Neuronal stem cell (in vitro differentiated cells): Measurements from ENCODE around the gene YIF1A.

Experiments
- DNase-seq: peaks from one replicate; pipeline ENCODE4 v3.0.0-alpha.2; 2013; ENCODE audit warnings: low spot score
- H2AFZ ChIP-seq: one replicate; pipeline ENCODE4 v1.6.1; 2013; ENCODE audit warnings: mild to moderate bottlenecking, low read length, inconsistent platforms
- H2AK5ac ChIP-seq: 2 replicates; pipeline ENCODE4 v1.6.1; 2013; ENCODE audit warnings: low read depth, mild to moderate bottlenecking, inconsistent platforms, low read length, moderate library complexity, mixed read lengths
- H2BK120ac ChIP-seq: 2 replicates; pipeline ENCODE4 v1.6.1; 2013; ENCODE audit warnings: low read depth, mild to moderate bottlenecking, inconsistent platforms, low read length, moderate library complexity, mixed read lengths
- H2BK12ac ChIP-seq: one replicate; pipeline ENCODE4 v1.6.1; 2013; ENCODE audit warnings: low read length, inconsistent platforms
- H2BK15ac ChIP-seq: 2 replicates; pipeline ENCODE4 v1.6.1; 2013; ENCODE audit warnings: mild to moderate bottlenecking, low read length, inconsistent platforms, mixed read lengths
- H2BK5ac ChIP-seq: one replicate; pipeline ENCODE4 v1.6.1; 2013; ENCODE audit warnings: inconsistent platforms, mild to moderate bottlenecking, low read length, moderate library complexity
- H3K14ac ChIP-seq: one replicate; pipeline ENCODE4 v1.6.1; 2013; ENCODE audit warnings: low read length, inconsistent platforms
- H3K18ac ChIP-seq: 2 replicates; pipeline ENCODE4 v1.6.1; 2013; ENCODE audit warnings: low read length, inconsistent platforms
- H3K23ac ChIP-seq: 2 replicates; pipeline ENCODE4 v1.6.1; 2013; ENCODE audit warnings: low read depth, mild to moderate bottlenecking, mixed read lengths, low read length, inconsistent platforms; ENCODE audit not compliant: poor library complexity
- H3K27ac ChIP-seq: replicated peaks from 3 replicates; pipeline ENCODE4 v1.5.1; 2013; ENCODE audit warnings: low read length, inconsistent platforms
- H3K27me3 ChIP-seq, 3 experiments: 2 replicates each; pipeline ENCODE4 v1.6.1; 2013; ENCODE audit warnings: low read length in 3 of 3, mild to moderate bottlenecking in 2 of 3, inconsistent platforms in 1 of 3, low read depth in 1 of 3, mixed read lengths in 1 of 3, moderate library complexity in 1 of 3; ENCODE audit not compliant: control insufficient read depth in 3 of 3, insufficient read depth in 3 of 3
- H3K36me3 ChIP-seq, 2 donors: replicated peaks in 1 of 2; 2 replicates each; pipeline ENCODE4 v1.6.1; 2013; ENCODE audit warnings: low read length in 2 of 2; ENCODE audit not compliant: control insufficient read depth in 2 of 2, insufficient read depth in 2 of 2
- H3K4ac ChIP-seq: 2 replicates; pipeline ENCODE4 v1.6.1; 2013; ENCODE audit warnings: inconsistent platforms, mild to moderate bottlenecking, low read length, moderate library complexity
- H3K4me1 ChIP-seq, 2 donors: 1 replicate in 1 of 2; 2 replicates in 1 of 2; pipeline ENCODE4 v1.6.1; 2013; ENCODE audit warnings: low read length in 2 of 2, low read depth in 1 of 2; ENCODE audit not compliant: control insufficient read depth in 2 of 2, insufficient read depth in 1 of 2
- H3K4me2 ChIP-seq: one replicate; pipeline ENCODE4 v1.6.1; 2013; ENCODE audit warnings: mild to moderate bottlenecking, low read length, inconsistent platforms; ENCODE audit not compliant: insufficient read depth, poor library complexity, severe bottlenecking
- H3K4me3 ChIP-seq, 2 donors: 2 replicates each; pipeline ENCODE4 v1.5.1; 2013; ENCODE audit warnings: low read length in 2 of 2, mild to moderate bottlenecking in 2 of 2, inconsistent platforms in 1 of 2, moderate library complexity in 1 of 2
- H3K79me1 ChIP-seq: one replicate; pipeline ENCODE4 v1.6.1; 2013; ENCODE audit warnings: low read depth, mild to moderate bottlenecking, inconsistent platforms, low read length, moderate library complexity
- H3K9ac ChIP-seq: one replicate; pipeline ENCODE4 v1.6.1; 2013; ENCODE audit warnings: mild to moderate bottlenecking, low read depth, low read length, inconsistent platforms; ENCODE audit not compliant: poor library complexity
- H3K9me3 ChIP-seq, 2 donors: replicated peaks in 1 of 2; 2 replicates each; pipeline versions ENCODE3 to v1.6.1; 2013; ENCODE audit warnings: low read length in 2 of 2, mild to moderate bottlenecking in 2 of 2, inconsistent platforms in 1 of 2, low read depth in 1 of 2, mixed read lengths in 1 of 2, moderate library complexity in 1 of 2; ENCODE audit not compliant: control insufficient read depth in 2 of 2, insufficient read depth in 1 of 2
- H4K8ac ChIP-seq: one replicate; pipeline ENCODE4 v1.6.1; 2013; ENCODE audit warnings: low read depth, mild to moderate bottlenecking, inconsistent platforms, low read length, moderate library complexity
- H4K91ac ChIP-seq: one replicate; pipeline ENCODE4 v1.6.1; 2013; ENCODE audit warnings: low read length, low read depth, mild to moderate bottlenecking, inconsistent platforms; ENCODE audit not compliant: poor library complexity
- WGBS, 2 donors: extraction: QIAGEN DNeasy Blood & Tissue Kit; methylation state at CpG; one replicate each; pipeline ENCODE4 v1.1.7; 2013; ENCODE audit warnings: missing lambda C conversion rate in 2 of 2, mixed read lengths in 1 of 2; ENCODE audit not compliant: insufficient read length in 2 of 2, insufficient replicate concordance in 1 of 2; ENCODE audit errors: extremely low coverage in 2 of 2; 5-methylcytosine and 5-hydroxymethylcytosine counted together

Gene YIF1A

DNA sequence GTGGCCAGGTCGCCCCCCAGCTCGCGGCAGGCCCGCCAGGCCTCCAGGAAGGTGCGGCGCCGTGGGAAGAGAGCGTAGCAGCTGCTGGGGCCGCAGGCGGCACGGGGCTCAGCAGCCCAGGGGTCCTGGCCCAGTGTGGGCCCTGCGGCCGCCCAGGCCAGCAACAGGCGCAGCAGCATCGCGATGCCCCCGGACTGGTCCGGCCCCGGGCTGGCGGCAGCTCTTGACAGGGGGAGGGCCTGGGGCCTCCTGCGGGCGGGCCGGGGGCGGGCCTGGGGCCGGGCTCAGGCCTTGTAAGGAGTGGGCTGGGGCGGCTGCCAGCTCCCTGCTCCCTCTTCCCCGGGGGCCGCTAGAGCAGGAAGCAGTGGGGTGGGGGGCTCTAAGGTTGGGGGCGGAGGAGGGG is 27.9 kb upstream of the YIF1A start, which contains the start of gene CD248:
CD248 (minus strand) TSS at position 196 of the 403 bp plus-strand sequence; CDS start at position 179, 17 bp downstream.
- Histone ChIP-seq H4K91ac (peak within 1 kb of the TSS; percentile 74), H3K4me2 (peak within 1 kb of the TSS; percentile 13), H3K36me3 (no peaks in the 10 kb centered on the region), H3K9me3 (no peaks in the 10 kb centered on the region), H3K14ac (peak within 1 kb of the TSS; percentile 91), H2BK12ac (peak within 1 kb of the TSS; percentile 64), H3K79me1 (no peaks in the 10 kb centered on the region), H2AFZ (peak within 1 kb of the TSS; percentile 84), H3K27me3 (no peaks in the 10 kb centered on the region), H3K9ac (peak within 1 kb of the TSS; percentile 70), H3K4ac (peak within 1 kb of the TSS; percentile 79), H2BK5ac (no peak within 1 kb of the TSS), H3K4me1 (peaks cover 22 to 30% of the 10 kb centered on the region in 2 donors), H3K4me3 (no peak within 1 kb of the TSS), H2BK120ac (peak within 1 kb of the TSS; percentile 68), H4K8ac (peak within 1 kb of the TSS; percentile 90), H3K23ac (peak within 1 kb of the TSS; percentile 50), H3K18ac (peak within 1 kb of the TSS; percentile 69), H2BK15ac (peak within 1 kb of the TSS; percentile 88), H3K27ac (peak within 1 kb of the TSS; percentile 42), H2AK5ac (peak within 1 kb of the TSS; percentile 98)
- no CpG with 5 or more reads among the region's 29 CpGs for WGBS, 2 donors
- DNase-seq: no peak

DNA sequence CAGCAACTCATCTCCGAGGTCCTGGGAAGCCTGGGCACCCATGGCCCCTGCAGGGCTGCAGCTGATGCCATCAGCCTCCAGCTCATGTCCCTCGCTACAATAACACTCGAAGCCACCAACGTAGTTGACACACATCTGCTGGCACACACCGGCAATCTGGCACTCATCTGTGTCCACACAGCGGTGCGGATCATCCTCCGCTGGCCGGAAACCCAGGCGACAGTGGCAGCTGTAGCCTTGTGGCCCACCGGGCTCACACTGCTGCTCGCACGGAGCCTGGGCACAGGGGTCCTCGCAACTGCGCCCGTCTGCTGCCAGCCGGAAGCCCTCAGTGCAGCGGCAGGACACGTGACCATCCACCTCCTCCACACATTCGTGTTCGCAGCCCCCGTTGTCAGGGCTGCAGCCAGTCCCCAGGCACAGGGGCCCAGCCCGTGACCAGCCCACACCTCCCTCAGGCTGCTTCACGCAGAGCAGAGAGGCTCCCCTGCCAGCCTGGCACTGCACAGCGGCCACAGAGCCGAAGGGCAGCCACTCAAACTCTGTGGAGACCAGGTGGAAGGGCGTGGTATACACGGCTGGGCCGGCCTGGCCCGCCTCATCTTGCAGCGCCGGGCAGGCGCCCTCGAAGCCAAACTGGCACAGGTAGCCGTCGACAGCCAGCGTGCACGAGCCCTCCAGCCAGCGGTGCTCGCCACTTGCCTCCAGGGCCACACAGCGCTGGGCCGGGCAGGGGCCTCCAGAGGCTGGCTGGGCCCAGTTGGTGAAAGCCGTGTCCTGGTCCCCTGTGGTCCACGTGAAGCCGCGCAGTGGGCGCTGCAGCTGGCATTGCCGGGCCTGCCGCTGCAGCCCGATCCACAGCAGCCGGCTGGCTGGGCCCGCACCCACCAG is 27.2 kb upstream of the YIF1A start:
- Histone ChIP-seq H3K79me1 (no peaks in the 10 kb centered on the region), H3K9ac (peak overlapping the region; percentile 70), H2AK5ac (peak overlapping the region; percentile 98), H3K4me3 (no peak overlapping the region), H3K36me3 (no peaks in the 10 kb centered on the region), H3K4me2 (no peak overlapping the region), H3K4me1 (peaks cover 22 to 30% of the 10 kb centered on the region in 2 donors), H3K27me3 (no peaks in the 10 kb centered on the region), H2BK15ac (peak overlapping the region; percentile 88), H2BK12ac (peak overlapping the region; percentile 64), H3K14ac (peak overlapping the region; percentile 91), H3K23ac (peak overlapping the region; percentile 50), H2BK120ac (peak overlapping the region; percentile 68), H3K27ac (no peak overlapping the region), H3K9me3 (no peaks in the 10 kb centered on the region), H3K18ac (peak overlapping the region; percentile 69), H4K8ac (no peak overlapping the region), H4K91ac (peak overlapping the region; percentile 74), H3K4ac (peak overlapping the region; percentile 79), H2AFZ (peak overlapping the region; percentile 84), H2BK5ac (no peak overlapping the region)
- WGBS, 2 donors: no CpG with 5 or more reads among the region's 52 CpGs
- no peak for DNase-seq

DNA sequence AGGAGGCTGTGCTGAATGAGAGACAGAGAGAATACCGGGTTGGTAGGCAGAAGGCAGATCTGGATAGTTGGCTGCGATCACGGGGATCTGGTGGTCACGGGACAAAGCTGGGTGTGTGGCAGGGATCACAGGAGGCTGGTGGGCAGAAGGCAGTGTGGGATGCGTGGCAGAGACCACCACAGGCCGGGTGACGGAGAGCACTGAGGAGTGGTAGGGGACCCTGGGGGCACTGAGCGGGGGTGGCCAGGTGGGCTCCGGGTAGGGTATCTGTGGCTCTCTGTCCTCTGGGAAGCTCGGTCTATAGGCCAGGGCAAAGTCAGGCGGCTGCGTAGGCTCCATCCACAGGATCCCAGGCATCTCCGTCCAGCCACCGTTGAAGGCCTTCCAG is 26.5 kb upstream of the YIF1A start:
- peak overlapping the region; percentile 5 for H3K4ac ChIP-seq
- H3K4me1 ChIP-seq: peaks cover 22 to 30% of the 10 kb centered on the region in 2 donors
- WGBS, 2 donors: no CpG with 5 or more reads among the region's 14 CpGs

More for the DNA sequence above, 26.5 kb upstream of the YIF1A start:
- Histone ChIP-seq H2BK5ac (peak overlapping the region; percentile 43), H3K18ac (peak overlapping the region; percentile 4), H2AK5ac (peak overlapping the region; percentile 98), H2BK12ac (no peak overlapping the region), H4K91ac (peak overlapping the region; percentile 74), H2BK15ac (peak overlapping the region; percentile 88), H3K23ac (peak overlapping the region; percentile 50), H2AFZ (no peak overlapping the region), H3K4me2 (no peak overlapping the region), H3K4me3 (no peak overlapping the region), H3K79me1 (no peaks in the 10 kb centered on the region), H3K27me3 (peaks cover 0 to 2% (median 0%) of the 10 kb centered on the region in 3 experiments), H2BK120ac (peak overlapping the region; percentile 68), H3K9me3 (no peaks in the 10 kb centered on the region), H3K9ac (peak overlapping the region; percentile 47), H4K8ac (no peak overlapping the region), H3K36me3 (no peaks in the 10 kb centered on the region), H3K27ac (no peak overlapping the region), H3K14ac (no peak overlapping the region)
- DNase-seq: no peak
